Loucy (cell line): Measurements from ENCODE around the gene SVOPL.

ENCODE experiments used
- H2AFZ ChIP-seq: fragments of 200-600 bp; sonication (generic); 2 replicates; pipeline ENCODE4 v1.6.0; 2016; ENCODE audit warnings: antibody characterized with exemption, mild to moderate bottlenecking, low read length, moderate library complexity
- H3F3A ChIP-seq: fragments of 200-600 bp; 2 replicates; pipeline ENCODE4 v1.6.0; 2016; ENCODE audit warnings: antibody characterized with exemption, low read depth, mild to moderate bottlenecking
- H3K27me3 ChIP-seq: fragments of 200-600 bp; sonication (generic); 2 replicates; pipeline ENCODE4 v1.6.1; 2014; ENCODE audit warnings: low read length, mild to moderate bottlenecking; ENCODE audit not compliant: insufficient read depth, poor library complexity, severe bottlenecking
- H3K36me3 ChIP-seq: fragments of 200-600 bp; sonication (generic); 2 replicates; pipeline ENCODE4 v1.6.1; 2016; ENCODE audit warnings: low read length; ENCODE audit not compliant: insufficient read depth
- H3K4me1 ChIP-seq: fragments of 200-600 bp; sonication (generic); 2 replicates; pipeline ENCODE4 v1.5.1; 2014; ENCODE audit warnings: low read length, mild to moderate bottlenecking; ENCODE audit not compliant: insufficient read depth, poor library complexity, severe bottlenecking
- H3K4me2 ChIP-seq: fragments of 200-600 bp; sonication (generic); 2 replicates; pipeline ENCODE4 v1.6.0; 2014; ENCODE audit warnings: antibody characterized with exemption, low read length, low read depth, mild to moderate bottlenecking; ENCODE audit not compliant: poor library complexity, severe bottlenecking
- H3K4me3 ChIP-seq: fragments of 200-600 bp; sonication (generic); 2 replicates; pipeline ENCODE4 v1.5.1; 2014; ENCODE audit warnings: low read length, mild to moderate bottlenecking, mixed read lengths; ENCODE audit not compliant: poor library complexity, severe bottlenecking
- H3K79me2 ChIP-seq: fragments of 200-600 bp; sonication (generic); 2 replicates; pipeline ENCODE4 v1.6.1; 2014; ENCODE audit warnings: low read length; ENCODE audit not compliant: insufficient read depth
- H3K9ac ChIP-seq: fragments of 200-600 bp; sonication (generic); 2 replicates; pipeline ENCODE4 v1.6.0; 2014; ENCODE audit warnings: mild to moderate bottlenecking, low read depth, low read length, moderate library complexity; ENCODE audit not compliant: poor library complexity, severe bottlenecking
- H3K9me2 ChIP-seq: fragments of 200-600 bp; sonication (generic); replicated peaks from 2 replicates; pipeline ENCODE4 v1.6.1; 2016; ENCODE audit warnings: low read depth, low read length, mixed read lengths
- H3K9me3 ChIP-seq: fragments of 200-600 bp; sonication (generic); 2 replicates; pipeline ENCODE4 v1.6.1; 2014; ENCODE audit warnings: mild to moderate bottlenecking, antibody characterized with exemption, low read length, low read depth; ENCODE audit not compliant: insufficient read depth
- H4K20me1 ChIP-seq: fragments of 200-600 bp; sonication (generic); 2 replicates; pipeline ENCODE4 v1.6.0; 2014; ENCODE audit warnings: antibody characterized with exemption, low read length, mild to moderate bottlenecking; ENCODE audit not compliant: insufficient read depth, poor library complexity, severe bottlenecking
- CTCF ChIP-seq: fragments of 200-600 bp; sonication (generic); conservative IDR thresholded peaks from 2 replicates; pipeline ENCODE4 v1.5.1; 2014; ENCODE audit warnings: mild to moderate bottlenecking, antibody characterized with exemption, low read length
- EZH2phosphoT487 ChIP-seq: fragments of 200-600 bp; IDR thresholded peaks from 2 replicates; pipeline ENCODE4 v1.6.1; 2018; ENCODE audit warnings: antibody characterized with exemption, mild to moderate bottlenecking, moderate library complexity, borderline replicate concordance

Gene SVOPL

GRCh38 chr7:138563808-138564207, 137.4 kb downstream of the SVOPL start:
- H3K79me2 ChIP-seq = no peaks in the 10 kb centered on the region
- H3K4me1 ChIP-seq = no peaks in the 10 kb centered on the region
- no peaks in the 10 kb centered on the region for H3F3A ChIP-seq
- H3K9ac ChIP-seq = no peak overlapping the region
- H4K20me1 ChIP-seq = no peaks in the 10 kb centered on the region
- H3K9me2 ChIP-seq = no peaks in the 10 kb centered on the region
- no peak overlapping the region for H3K4me2 ChIP-seq
- peaks cover 29% of the 10 kb centered on the region; the same call in 1 of the 2 replicates for H3K9me3 ChIP-seq
- H3K4me3 ChIP-seq = no peak overlapping the region
- H2AFZ ChIP-seq = no peak overlapping the region
- H3K36me3 ChIP-seq = peaks cover 94% of the 10 kb centered on the region
- no peaks in the 10 kb centered on the region for H3K27me3 ChIP-seq
- TF ChIP-seq CTCF = no peak
- TF ChIP-seq EZH2phosphoT487 = no peak

- Histone ChIP-seq H3K9me2 (no peaks in the 10 kb centered on the region), H3F3A (no peaks in the 10 kb centered on the region), H4K20me1 (no peaks in the 10 kb centered on the region), H3K27me3 (no peaks in the 10 kb centered on the region), H3K9ac (no peak overlapping the region), H2AFZ (no peak overlapping the region), H3K36me3 (peaks cover 99% of the 10 kb centered on the region), H3K4me2 (no peak overlapping the region), H3K4me3 (no peak overlapping the region), H3K4me1 (no peaks in the 10 kb centered on the region), H3K79me2 (no peaks in the 10 kb centered on the region), H3K9me3 (peaks cover 36% of the 10 kb centered on the region)
- TF ChIP-seq CTCF = no peak
- no peak for TF ChIP-seq EZH2phosphoT487
Observed at GRCh38 chr7:138559448-138559847, 141.7 kb downstream of the SVOPL start.

- H3K79me2 ChIP-seq = no peaks in the 10 kb centered on the region
Observed at GRCh38 chr7:138556771-138557484, 144.2 kb downstream of the SVOPL start.

More at GRCh38 chr7:138556771-138557484, 144.2 kb downstream of the SVOPL start:
- peaks cover 97% of the 10 kb centered on the region for H3K36me3 ChIP-seq
- no peak overlapping the region for H2AFZ ChIP-seq
- H3K9me3 ChIP-seq = peaks cover 24% of the 10 kb centered on the region
- no peak overlapping the region for H3K4me3 ChIP-seq
- no peaks in the 10 kb centered on the region for H4K20me1 ChIP-seq
- TF ChIP-seq EZH2phosphoT487 (no peak), CTCF (no peak)
- H3K9me2 ChIP-seq = no peaks in the 10 kb centered on the region
- no peaks in the 10 kb centered on the region for H3K4me1 ChIP-seq
- H3K27me3 ChIP-seq = no peaks in the 10 kb centered on the region
- H3K4me2 ChIP-seq = no peak overlapping the region
- no peak overlapping the region for H3K9ac ChIP-seq
- no peaks in the 10 kb centered on the region for H3F3A ChIP-seq
